B cell (primary cell): ENCODE measurements around the gene MAG.

ENCODE experiments used
- CTCF ChIP-seq: fragments of 200-600 bp; IDR thresholded peaks from one replicate; pipeline ENCODE4 v1.8.0; 2022; ENCODE audit warnings: antibody characterized with exemption, mild to moderate bottlenecking
- EZH2 ChIP-seq: IDR thresholded peaks from 2 replicates; pipeline ENCODE4 v1.6.1; 2012; ENCODE audit warnings: borderline replicate concordance, low read depth, mild to moderate bottlenecking, moderate library complexity, low read length; ENCODE audit not compliant: insufficient read depth, poor library complexity, severe bottlenecking

DNA sequence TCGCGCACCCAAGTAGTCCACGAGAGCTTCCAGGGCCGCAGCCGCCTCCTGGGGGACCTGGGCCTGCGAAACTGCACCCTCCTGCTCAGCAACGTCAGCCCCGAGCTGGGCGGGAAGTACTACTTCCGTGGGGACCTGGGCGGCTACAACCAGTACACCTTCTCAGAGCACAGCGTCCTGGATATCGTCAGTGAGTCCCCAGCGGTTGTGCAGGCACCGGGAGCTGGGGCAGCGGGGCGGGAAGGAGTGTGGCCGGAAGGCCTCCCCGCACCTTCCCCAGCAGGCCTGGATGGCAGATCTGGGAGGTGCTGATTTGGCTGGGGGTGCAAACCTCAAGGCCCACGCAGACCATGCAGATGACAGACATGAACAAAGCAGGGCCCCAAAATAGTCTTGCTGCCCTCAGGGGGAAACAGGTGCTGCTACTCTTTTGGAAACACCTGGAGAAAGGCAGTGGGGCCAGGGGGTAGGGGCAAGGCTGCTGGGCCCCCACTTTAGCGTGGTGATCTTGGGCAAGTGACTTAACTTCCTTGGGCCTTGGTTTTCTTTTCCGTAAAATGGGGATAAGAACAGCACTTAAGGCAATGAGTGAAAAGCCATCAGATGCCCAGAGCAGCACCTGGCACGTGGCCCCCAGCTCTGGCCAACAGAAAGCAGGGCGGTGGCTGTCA, 4.0 kb downstream of the MAG start:
- TF ChIP-seq CTCF (no peak), EZH2 (no peak)
